Mesenchymal stem cell (in vitro differentiated cells and primary cell): ENCODE data around the gene SNX27.

Experiments
- DNase-seq: peaks from one replicate; pipeline ENCODE4 v3.0.0-alpha.2; 2013
- H2AFZ ChIP-seq: one replicate; pipeline ENCODE4 v1.6.1; 2013; ENCODE audit warnings: low read depth, mild to moderate bottlenecking, control low read depth, inconsistent platforms, low read length, moderate library complexity
- H2AK5ac ChIP-seq: 2 replicates; pipeline ENCODE4 v1.6.1; 2013; ENCODE audit warnings: low read length, moderate library complexity, mild to moderate bottlenecking, inconsistent platforms; ENCODE audit not compliant: severe bottlenecking
- H2BK120ac ChIP-seq: one replicate; pipeline ENCODE4 v1.6.1; 2013; ENCODE audit warnings: low read depth, mild to moderate bottlenecking, inconsistent platforms, low read length, moderate library complexity
- H2BK12ac ChIP-seq, 2 experiments: one replicate each; pipeline ENCODE4 v1.6.1; 2013; ENCODE audit warnings: inconsistent platforms in 2 of 2, low read length in 2 of 2, mild to moderate bottlenecking in 2 of 2, moderate library complexity in 2 of 2, control low read depth in 1 of 2
- H2BK15ac ChIP-seq: one replicate; pipeline ENCODE4 v1.6.1; 2013; ENCODE audit warnings: mild to moderate bottlenecking, low read depth, inconsistent platforms; ENCODE audit not compliant: poor library complexity, severe bottlenecking
- H2BK5ac ChIP-seq: 2 replicates; pipeline ENCODE4 v1.6.1; 2013; ENCODE audit warnings: low read depth, mild to moderate bottlenecking, low read length, control low read depth, inconsistent platforms; ENCODE audit not compliant: poor library complexity, severe bottlenecking
- H3K14ac ChIP-seq, 2 experiments: one replicate each; pipeline ENCODE4 v1.6.1; 2013; ENCODE audit warnings: inconsistent platforms in 2 of 2, low read length in 2 of 2, control low read depth in 1 of 2, mild to moderate bottlenecking in 1 of 2, moderate library complexity in 1 of 2
- H3K18ac ChIP-seq, 2 experiments: one replicate each; pipeline ENCODE4 v1.6.1; 2013; ENCODE audit warnings: inconsistent platforms in 2 of 2, low read length in 2 of 2, control low read depth in 1 of 2, low read depth in 1 of 2, mild to moderate bottlenecking in 1 of 2
- H3K23ac ChIP-seq, 2 experiments: one replicate each; pipeline ENCODE4 v1.6.1; 2013; ENCODE audit warnings: inconsistent platforms in 2 of 2, low read length in 2 of 2, mild to moderate bottlenecking in 2 of 2, moderate library complexity in 2 of 2, control low read depth in 1 of 2
- H3K27ac ChIP-seq: 2 replicates; pipeline ENCODE4 v1.5.1; 2013; ENCODE audit warnings: mild to moderate bottlenecking, moderate library complexity, low read length, control low read depth, inconsistent platforms; ENCODE audit not compliant: poor library complexity, severe bottlenecking
- H3K27me3 ChIP-seq, 2 experiments: 2 replicates each; pipeline versions ENCODE4 v1.6.1 to v1.7.0; 2013; ENCODE audit warnings: low read length in 2 of 2, mild to moderate bottlenecking in 2 of 2, moderate library complexity in 2 of 2, control low read depth in 1 of 2, inconsistent platforms in 1 of 2; ENCODE audit not compliant: control insufficient read depth in 1 of 2, insufficient read depth in 1 of 2
- H3K36me3 ChIP-seq, 2 experiments: 2 replicates each; pipeline versions ENCODE4 v1.6.1 to v1.7.0; 2013; ENCODE audit warnings: low read length in 2 of 2, control low read depth in 1 of 2, inconsistent platforms in 1 of 2, low read depth in 1 of 2, mild to moderate bottlenecking in 1 of 2; ENCODE audit not compliant: insufficient read depth in 2 of 2, control insufficient read depth in 1 of 2
- H3K4ac ChIP-seq, 2 experiments: one replicate each; pipeline ENCODE4 v1.6.1; 2013; ENCODE audit warnings: inconsistent platforms in 2 of 2, low read length in 2 of 2, mild to moderate bottlenecking in 2 of 2, moderate library complexity in 2 of 2, control low read depth in 1 of 2, low read depth in 1 of 2
- H3K4me1 ChIP-seq: 2 replicates; pipeline ENCODE4 v1.6.1; 2013; ENCODE audit warnings: low read depth, low read length, control low read depth; ENCODE audit not compliant: control insufficient read depth, insufficient read depth
- H3K4me2 ChIP-seq: 2 replicates; pipeline ENCODE4 v1.6.1; 2013; ENCODE audit warnings: low read length, mild to moderate bottlenecking, inconsistent platforms; ENCODE audit not compliant: poor library complexity, severe bottlenecking
- H3K4me3 ChIP-seq, 2 experiments: 2 replicates each; pipeline versions ENCODE4 v1.5.1 to v1.7.0; 2013; ENCODE audit warnings: low read length in 2 of 2, mild to moderate bottlenecking in 2 of 2, control low read depth in 1 of 2, low read depth in 1 of 2; ENCODE audit not compliant: insufficient read depth in 1 of 2
- H3K79me1 ChIP-seq: replicated peaks from 2 replicates; pipeline ENCODE4 v1.6.1; 2013; ENCODE audit warnings: mild to moderate bottlenecking, control low read depth, low read length, inconsistent platforms; ENCODE audit not compliant: poor library complexity, severe bottlenecking
- H3K9ac ChIP-seq: 2 replicates; pipeline ENCODE4 v1.7.0; 2013; ENCODE audit warnings: mild to moderate bottlenecking, low read length, moderate library complexity
- H3K9me3 ChIP-seq: 2 replicates; pipeline ENCODE4 v1.7.0; 2013; ENCODE audit warnings: mild to moderate bottlenecking, low read length; ENCODE audit not compliant: control insufficient read depth
- H4K8ac ChIP-seq: one replicate; pipeline ENCODE4 v1.6.1; 2013; ENCODE audit warnings: inconsistent platforms, mild to moderate bottlenecking, low read length, moderate library complexity
- H4K91ac ChIP-seq: one replicate; pipeline ENCODE4 v1.6.1; 2013; ENCODE audit warnings: mild to moderate bottlenecking, low read length, inconsistent platforms
- WGBS: methylation state at CpG from one replicate; pipeline ENCODE4 v1.1.7; 2013; ENCODE audit warnings: mixed read lengths; 5-methylcytosine and 5-hydroxymethylcytosine counted together

The SNX27 gene

GRCh38 chr1:151693057-151693651, 81.3 kb downstream of the SNX27 start:
- Histone ChIP-seq H2BK12ac (no peak overlapping the region), H3K36me3 (peaks cover 17 to 58% of the 10 kb centered on the region in 2 experiments)
- WGBS, result 70% methylated on average over 4 of the region's 4 CpGs

GRCh38 chr1:151701515-151701914, 89.7 kb downstream of the SNX27 start:
- no peak overlapping the region for H2BK120ac ChIP-seq
- 96% methylated on average over 5 of the region's 5 CpGs for WGBS
- H3K18ac ChIP-seq, result no peak overlapping the region
- no peak overlapping the region for H3K4me3 ChIP-seq
- no peak overlapping the region for H2BK15ac ChIP-seq
- no peak overlapping the region for H3K23ac ChIP-seq
- no peak overlapping the region for H4K91ac ChIP-seq
- H2BK12ac ChIP-seq, result no peak overlapping the region
- H3K4me1 ChIP-seq, result peaks cover 2% of the 10 kb centered on the region
- no peak overlapping the region for H4K8ac ChIP-seq
- no peak overlapping the region for H2AK5ac ChIP-seq
- no peak overlapping the region for H3K9ac ChIP-seq
- H2AFZ ChIP-seq, result no peak overlapping the region
- H3K4me2 ChIP-seq, result no peak overlapping the region
- no peak overlapping the region for H3K14ac ChIP-seq
- H2BK5ac ChIP-seq, result no peak overlapping the region
- no peak overlapping the region for H3K27ac ChIP-seq
- peaks cover 24 to 54% of the 10 kb centered on the region in 2 experiments for H3K36me3 ChIP-seq
- no peaks in the 10 kb centered on the region for H3K27me3 ChIP-seq
- H3K4ac ChIP-seq, result no peak overlapping the region
- DNase-seq, result no peak
- no peaks in the 10 kb centered on the region for H3K9me3 ChIP-seq
- H3K79me1 ChIP-seq, result peaks cover 1% of the 10 kb centered on the region

More at GRCh38 chr1:151693057-151693651, 81.3 kb downstream of the SNX27 start:
- no peak overlapping the region for H3K4me2 ChIP-seq
- no peaks in the 10 kb centered on the region for H3K9me3 ChIP-seq
- no peak overlapping the region for H3K14ac ChIP-seq
- H2AK5ac ChIP-seq, result no peak overlapping the region
- H2BK5ac ChIP-seq, result no peak overlapping the region
- H3K9ac ChIP-seq, result no peak overlapping the region
- peak; percentile 55 for DNase-seq
- H2AFZ ChIP-seq, result no peak overlapping the region
- peaks cover 5% of the 10 kb centered on the region for H3K79me1 ChIP-seq
- no peak overlapping the region for H3K4me3 ChIP-seq
- H4K91ac ChIP-seq, result no peak overlapping the region
- H2BK120ac ChIP-seq, result no peak overlapping the region
- no peaks in the 10 kb centered on the region for H3K27me3 ChIP-seq
- H3K4ac ChIP-seq, result no peak overlapping the region
- no peak overlapping the region for H3K23ac ChIP-seq
- no peak overlapping the region for H4K8ac ChIP-seq
- H3K18ac ChIP-seq, result no peak overlapping the region
- H3K4me1 ChIP-seq, result no peaks in the 10 kb centered on the region
- no peak overlapping the region for H3K27ac ChIP-seq
- H2BK15ac ChIP-seq, result no peak overlapping the region

- peaks cover 0 to 5% of the 10 kb centered on the region in 2 experiments for H3K27me3 ChIP-seq
- H3K9me3 ChIP-seq, result no peaks in the 10 kb centered on the region
- H2BK15ac ChIP-seq, result no peak overlapping the region
- no peak overlapping the region for H2AFZ ChIP-seq
- H2BK5ac ChIP-seq, result no peak overlapping the region
- H4K91ac ChIP-seq, result no peak overlapping the region
- H3K9ac ChIP-seq, result no peak overlapping the region
- no peak overlapping the region for H2AK5ac ChIP-seq
- H3K4me3 ChIP-seq, result no peak overlapping the region
- WGBS, result 76% methylated on average over 8 of the region's 8 CpGs
- no peak overlapping the region for H2BK120ac ChIP-seq
- no peak for DNase-seq
- peaks cover 2% of the 10 kb centered on the region for H3K4me1 ChIP-seq
- H3K23ac ChIP-seq, result no peak overlapping the region
- no peak overlapping the region for H2BK12ac ChIP-seq
- no peak overlapping the region for H3K27ac ChIP-seq
- H4K8ac ChIP-seq, result no peak overlapping the region
- no peak overlapping the region for H3K4ac ChIP-seq
- no peak overlapping the region for H3K14ac ChIP-seq
- H3K36me3 ChIP-seq, result peaks cover 16 to 42% of the 10 kb centered on the region in 2 experiments
- H3K4me2 ChIP-seq, result no peak overlapping the region
- no peak overlapping the region for H3K18ac ChIP-seq
- no peaks in the 10 kb centered on the region for H3K79me1 ChIP-seq
Observed at GRCh38 chr1:151702936-151703335, 91.1 kb downstream of the SNX27 start.

DNA sequence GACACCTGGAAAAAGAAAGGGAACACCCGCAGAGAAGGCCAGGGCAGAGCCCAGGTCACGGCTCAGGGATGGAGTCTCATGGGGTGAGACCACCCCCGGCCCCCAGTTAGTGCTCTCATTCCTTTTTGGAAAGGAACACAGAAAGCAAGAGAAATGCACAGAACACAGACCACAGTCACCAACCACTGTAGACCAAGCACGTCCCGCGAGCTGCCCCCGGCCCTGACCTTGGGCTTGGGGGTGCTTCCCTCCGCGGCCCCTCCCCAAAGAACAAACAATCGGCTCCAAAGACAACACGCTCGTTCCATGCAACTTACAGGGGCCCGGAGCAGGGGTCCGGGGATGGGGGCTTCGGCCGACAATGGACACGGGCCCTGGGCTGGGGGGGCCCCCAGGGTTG, 92.0 kb downstream of the SNX27 start:
- whole genome bisulfite sequencing, result 95% methylated on average over 17 of the region's 17 CpGs

More for the DNA sequence above, 92.0 kb downstream of the SNX27 start:
- Histone ChIP-seq H3K4me3 (no peak overlapping the region), H2BK120ac (no peak overlapping the region), H3K4ac (no peak overlapping the region), H3K14ac (no peak overlapping the region), H3K23ac (no peak overlapping the region), H3K36me3 (peaks cover 13 to 33% of the 10 kb centered on the region in 2 experiments), H2BK12ac (no peak overlapping the region), H3K79me1 (no peaks in the 10 kb centered on the region), H3K9me3 (no peaks in the 10 kb centered on the region), H3K18ac (no peak overlapping the region), H3K4me2 (no peak overlapping the region), H3K4me1 (peaks cover 2% of the 10 kb centered on the region), H2AK5ac (no peak overlapping the region), H4K8ac (no peak overlapping the region), H3K27me3 (peaks cover 0 to 12% of the 10 kb centered on the region in 2 experiments), H3K9ac (no peak overlapping the region), H2AFZ (no peak overlapping the region), H2BK15ac (no peak overlapping the region), H3K27ac (no peak overlapping the region), H4K91ac (no peak overlapping the region), H2BK5ac (no peak overlapping the region)
- DNase-seq, result no peak
